OCI-LY1 (cell line): ENCODE measurements around the gene PRSS50.

ENCODE experiments used
- H2AFZ ChIP-seq: fragments of 200-600 bp; sonication (generic), shearing (Covaris generic); 2 replicates; pipeline ENCODE4 v1.6.0; 2014; ENCODE audit warnings: antibody characterized with exemption, mild to moderate bottlenecking, low read length
- H3F3A ChIP-seq: fragments of 200-600 bp; sonication (generic), shearing (Covaris generic); 2 replicates; pipeline ENCODE4 v1.6.0; 2014; ENCODE audit warnings: mild to moderate bottlenecking, antibody characterized with exemption, low read length, moderate library complexity; ENCODE audit not compliant: insufficient read depth
- H3K27ac ChIP-seq: fragments of 200-600 bp; sonication (generic); 2 replicates; pipeline ENCODE4 v1.5.1; 2014; ENCODE audit warnings: low read length, mixed run types, mild to moderate bottlenecking, low read depth; ENCODE audit not compliant: poor library complexity, severe bottlenecking
- H3K27me3 ChIP-seq: fragments of 200-600 bp; sonication (generic); 2 replicates; pipeline ENCODE4 v1.6.0; 2014; ENCODE audit warnings: antibody characterized with exemption, mild to moderate bottlenecking, low read length, moderate library complexity; ENCODE audit not compliant: insufficient read depth
- H3K36me3 ChIP-seq: fragments of 200-600 bp; sonication (generic); 2 replicates; pipeline ENCODE4 v1.6.1; 2014; ENCODE audit warnings: mild to moderate bottlenecking, antibody characterized with exemption, low read length, moderate library complexity, mixed read lengths; ENCODE audit not compliant: insufficient read depth
- H3K4me1 ChIP-seq: fragments of 200-600 bp; sonication (generic); 2 replicates; pipeline ENCODE4 v1.5.1; 2014; ENCODE audit warnings: mild to moderate bottlenecking, low read length, moderate library complexity; ENCODE audit not compliant: insufficient read depth, severe bottlenecking
- H3K4me2 ChIP-seq: fragments of 200-600 bp; sonication (generic), shearing (Covaris generic); 2 replicates; pipeline ENCODE4 v1.6.1; 2014; ENCODE audit warnings: low read length
- H3K4me3 ChIP-seq: fragments of 200-600 bp; sonication (generic); 2 replicates; pipeline ENCODE4 v1.5.1; 2014; ENCODE audit warnings: low read length, low read depth, mild to moderate bottlenecking, mixed read lengths; ENCODE audit not compliant: poor library complexity, severe bottlenecking
- H3K79me2 ChIP-seq: fragments of 200-600 bp; shearing (Covaris generic); 2 replicates; pipeline ENCODE4 v1.6.1; 2016; ENCODE audit warnings: mixed run types, low read length, mixed read lengths; ENCODE audit not compliant: insufficient read depth
- H3K9ac ChIP-seq: fragments of 200-600 bp; sonication (generic), shearing (Covaris generic); 2 replicates; pipeline ENCODE4 v1.6.1; 2014; ENCODE audit warnings: mild to moderate bottlenecking, low read length, mixed read lengths
- H3K9me2 ChIP-seq: fragments of 200-600 bp; sonication (generic), shearing (Covaris generic); 2 replicates; pipeline ENCODE4 v1.6.1; 2014; ENCODE audit warnings: low read depth, mild to moderate bottlenecking, low read length, mixed read lengths
- H3K9me3 ChIP-seq: fragments of 200-600 bp; shearing (Covaris generic); 2 replicates; pipeline ENCODE4 v1.6.1; 2014; ENCODE audit warnings: low read length, mixed read lengths
- H4K20me1 ChIP-seq: fragments of 200-600 bp; sonication (generic), shearing (Covaris generic); 2 replicates; pipeline ENCODE4 v1.6.0; 2016; ENCODE audit warnings: mild to moderate bottlenecking, low read length; ENCODE audit not compliant: insufficient read depth
- CTCF ChIP-seq: fragments of 200-600 bp; sonication (generic), shearing (Covaris generic); IDR thresholded peaks from 2 replicates; pipeline ENCODE4 v1.5.1; 2017; ENCODE audit warnings: mild to moderate bottlenecking, antibody characterized with exemption, low read length, moderate library complexity, mixed read lengths
- EZH2 ChIP-seq: fragments of 200-600 bp; sonication (generic), shearing (Covaris generic); IDR thresholded peaks from 2 replicates; pipeline ENCODE4 v1.8.0; 2017; ENCODE audit warnings: borderline replicate concordance, mixed run types, mild to moderate bottlenecking, antibody characterized with exemption, low read length, moderate library complexity, mixed read lengths

Gene PRSS50

GRCh38 chr3:46668591-46668990, 49.1 kb downstream of the PRSS50 start:
- Histone ChIP-seq H3K9me3 (no peaks in the 10 kb centered on the region), H3K27ac (no peak overlapping the region), H2AFZ (no peak overlapping the region), H3K9me2 (no peaks in the 10 kb centered on the region), H3K9ac (no peak overlapping the region), H3K4me2 (no peak overlapping the region), H3F3A (no peaks in the 10 kb centered on the region), H4K20me1 (no peaks in the 10 kb centered on the region), H3K4me1 (no peaks in the 10 kb centered on the region), H3K36me3 (no peaks in the 10 kb centered on the region), H3K27me3 (no peaks in the 10 kb centered on the region), H3K79me2 (no peaks in the 10 kb centered on the region), H3K4me3 (no peak overlapping the region)
- TF ChIP-seq EZH2 (no peak), CTCF (no peak)

GRCh38 chr3:46668116-46668515, 49.6 kb downstream of the PRSS50 start:
- Histone ChIP-seq H3K9me3 (no peaks in the 10 kb centered on the region), H2AFZ (no peak overlapping the region), H3K36me3 (no peaks in the 10 kb centered on the region), H3K9me2 (no peaks in the 10 kb centered on the region), H4K20me1 (no peaks in the 10 kb centered on the region), H3K9ac (no peak overlapping the region), H3K4me3 (no peak overlapping the region), H3K27ac (no peak overlapping the region), H3K27me3 (no peaks in the 10 kb centered on the region), H3K4me2 (no peak overlapping the region), H3F3A (no peaks in the 10 kb centered on the region), H3K4me1 (no peaks in the 10 kb centered on the region), H3K79me2 (no peaks in the 10 kb centered on the region)
- TF ChIP-seq CTCF (no peak), EZH2 (no peak)

GRCh38 chr3:46667657-46668056, 50.0 kb downstream of the PRSS50 start:
- no peaks in the 10 kb centered on the region for H3K79me2 ChIP-seq
- no peaks in the 10 kb centered on the region for H3K4me1 ChIP-seq
- H2AFZ ChIP-seq, result no peak overlapping the region
- H3K4me3 ChIP-seq, result no peak overlapping the region
- H3K9me2 ChIP-seq, result no peaks in the 10 kb centered on the region
- H4K20me1 ChIP-seq, result no peaks in the 10 kb centered on the region
- H3K27ac ChIP-seq, result no peak overlapping the region
- H3K9ac ChIP-seq, result no peak overlapping the region
- H3F3A ChIP-seq, result no peaks in the 10 kb centered on the region
- TF ChIP-seq CTCF (no peak), EZH2 (no peak)
- no peaks in the 10 kb centered on the region for H3K27me3 ChIP-seq
- no peaks in the 10 kb centered on the region for H3K36me3 ChIP-seq
- no peak overlapping the region for H3K4me2 ChIP-seq
- H3K9me3 ChIP-seq, result no peaks in the 10 kb centered on the region
